HPDE6-E6E7 (cell line): Measurements from ENCODE around the gene SPAG6.

ENCODE experiments used
- DNase-seq: peaks from one replicate; pipeline ENCODE4 v3.0.0; 2011; ENCODE audit warnings: missing footprints; ENCODE audit errors: extremely low spot score

The SPAG6 gene

GRCh38 chr10:22459496-22459895 is 114.2 kb downstream of the SPAG6 start:
- no peak for DNase-seq

GRCh38 chr10:22460101-22460500 is 114.8 kb downstream of the SPAG6 start:
- no peak for DNase-seq

- DNase-seq, result no peak
Observed at GRCh38 chr10:22460531-22461403, 115.5 kb downstream of the SPAG6 start.

GRCh38 chr10:22461891-22462290 is 116.6 kb downstream of the SPAG6 start:
- DNase-seq, result no peak

GRCh38 chr10:22463255-22463654 is 118.0 kb downstream of the SPAG6 start:
- no peak for DNase-seq

GRCh38 chr10:22464966-22465629 is 119.8 kb downstream of the SPAG6 start:
- DNase-seq, result no peak

GRCh38 chr10:22466763-22467334 is 121.6 kb downstream of the SPAG6 start:
- no peak for DNase-seq
